GM12864 (cell line): ENCODE data around the gene KIAA0319L.

Experiments
- DNase-seq: peaks from one replicate; pipeline ENCODE4 v3.0.0-alpha.2; 2011; ENCODE audit warnings: low read depth
- H3K4me3 ChIP-seq: 2 replicates; pipeline ENCODE4 v1.5.1; 2011; ENCODE audit warnings: mild to moderate bottlenecking, low read depth, low read length, control low read depth
- TF ChIP-seq, protein P1 (sequence below): IDR thresholded peaks from 2 replicates; pipeline ENCODE4 v1.5.1; 2011; ENCODE audit warnings: low read depth, mild to moderate bottlenecking, moderate library complexity, low read length, control low read depth, inconsistent platforms; ENCODE audit errors: missing control alignments

KIAA0319L gene

DNA sequence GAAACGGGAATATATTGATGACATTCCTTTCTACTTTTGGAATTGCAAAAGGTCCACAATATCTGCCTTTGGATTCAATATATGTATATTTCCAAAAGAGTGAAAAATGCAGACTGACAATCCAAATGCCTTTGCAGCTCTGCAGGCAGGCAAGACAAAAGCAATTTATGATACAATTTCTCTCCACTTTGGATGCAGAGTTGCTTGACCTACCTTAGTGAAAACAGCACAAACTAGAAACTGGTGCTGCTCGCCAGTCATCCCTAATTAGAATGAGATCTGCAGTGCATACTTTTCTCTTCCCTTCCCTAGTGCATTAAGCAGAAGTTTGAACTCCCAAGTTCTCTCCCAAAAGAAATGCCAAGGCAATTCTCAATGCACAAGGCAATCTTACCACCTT is 56.8 kb downstream of the KIAA0319L start:
- DNase-seq: no peak
- TF ChIP-seq, protein P1, sequence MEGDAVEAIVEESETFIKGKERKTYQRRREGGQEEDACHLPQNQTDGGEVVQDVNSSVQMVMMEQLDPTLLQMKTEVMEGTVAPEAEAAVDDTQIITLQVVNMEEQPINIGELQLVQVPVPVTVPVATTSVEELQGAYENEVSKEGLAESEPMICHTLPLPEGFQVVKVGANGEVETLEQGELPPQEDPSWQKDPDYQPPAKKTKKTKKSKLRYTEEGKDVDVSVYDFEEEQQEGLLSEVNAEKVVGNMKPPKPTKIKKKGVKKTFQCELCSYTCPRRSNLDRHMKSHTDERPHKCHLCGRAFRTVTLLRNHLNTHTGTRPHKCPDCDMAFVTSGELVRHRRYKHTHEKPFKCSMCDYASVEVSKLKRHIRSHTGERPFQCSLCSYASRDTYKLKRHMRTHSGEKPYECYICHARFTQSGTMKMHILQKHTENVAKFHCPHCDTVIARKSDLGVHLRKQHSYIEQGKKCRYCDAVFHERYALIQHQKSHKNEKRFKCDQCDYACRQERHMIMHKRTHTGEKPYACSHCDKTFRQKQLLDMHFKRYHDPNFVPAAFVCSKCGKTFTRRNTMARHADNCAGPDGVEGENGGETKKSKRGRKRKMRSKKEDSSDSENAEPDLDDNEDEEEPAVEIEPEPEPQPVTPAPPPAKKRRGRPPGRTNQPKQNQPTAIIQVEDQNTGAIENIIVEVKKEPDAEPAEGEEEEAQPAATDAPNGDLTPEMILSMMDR: no peak
- no peak overlapping the region for H3K4me3 ChIP-seq

DNA sequence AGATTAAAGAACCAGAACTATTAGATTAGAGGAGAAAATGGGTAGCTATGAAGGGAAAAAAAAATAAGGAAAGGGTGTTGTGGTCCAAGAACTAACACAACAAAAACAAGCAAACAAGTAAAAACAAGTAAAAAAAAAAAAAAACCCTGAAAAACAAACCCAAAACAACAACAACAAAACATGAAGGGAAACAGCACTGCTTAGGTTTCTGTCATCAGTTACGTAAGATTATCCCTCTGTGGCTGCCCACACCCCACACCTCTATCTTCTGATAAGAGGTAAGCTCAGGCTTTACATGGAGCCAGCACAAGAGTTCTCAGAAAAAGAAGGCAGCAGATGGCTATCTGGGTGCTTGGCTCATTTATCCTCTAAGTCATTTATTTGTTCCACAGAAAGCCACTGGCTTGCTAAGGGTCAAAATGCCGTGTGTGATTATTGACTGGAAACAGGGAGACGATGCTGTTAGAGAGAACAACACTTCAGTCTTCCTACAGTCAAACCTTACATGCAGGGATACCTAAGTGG is 57.5 kb downstream of the KIAA0319L start:
- no peak overlapping the region for H3K4me3 ChIP-seq
- TF ChIP-seq, protein P1: no peak
- DNase-seq: no peak

DNA sequence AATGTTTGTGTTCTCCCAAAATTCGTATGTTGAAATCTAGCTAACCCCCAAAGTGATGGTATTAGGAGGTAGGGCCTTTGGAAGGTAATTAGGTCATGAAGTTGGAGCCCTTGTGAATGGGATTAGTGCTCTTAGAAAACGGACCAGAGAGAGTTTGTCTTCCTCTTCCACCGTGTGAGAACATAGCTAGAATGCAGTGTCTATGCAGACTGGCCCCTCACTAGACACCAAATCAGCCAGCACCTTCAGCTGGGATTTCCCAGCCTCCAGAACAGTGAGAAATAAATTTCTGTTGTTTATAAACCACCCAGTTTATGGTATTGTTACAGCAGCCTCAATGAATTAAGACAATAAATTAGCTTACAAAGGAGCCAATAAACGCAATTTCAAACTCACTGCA is 58.0 kb downstream of the KIAA0319L start:
- no peak for DNase-seq
- TF ChIP-seq, protein P1: no peak
- no peak overlapping the region for H3K4me3 ChIP-seq

DNA sequence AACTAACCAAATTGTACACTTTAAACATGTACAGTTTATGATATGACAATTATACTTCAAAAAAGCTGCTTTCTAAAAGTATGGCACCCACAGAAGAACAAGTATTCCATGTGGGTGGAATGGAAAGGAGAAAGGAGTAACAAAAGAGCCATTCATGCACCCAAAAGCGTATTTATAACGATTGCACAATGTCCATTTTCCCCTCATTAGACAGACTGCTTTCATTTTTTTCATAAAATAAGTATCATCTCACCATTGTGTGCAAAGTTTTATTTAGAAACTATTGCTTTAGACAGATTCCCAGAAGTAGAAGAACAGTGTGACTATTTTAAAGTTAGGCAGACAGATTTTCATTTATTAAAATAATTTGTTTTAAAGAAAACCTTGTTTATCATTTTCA is 59.6 kb downstream of the KIAA0319L start:
- DNase-seq: no peak

DNA sequence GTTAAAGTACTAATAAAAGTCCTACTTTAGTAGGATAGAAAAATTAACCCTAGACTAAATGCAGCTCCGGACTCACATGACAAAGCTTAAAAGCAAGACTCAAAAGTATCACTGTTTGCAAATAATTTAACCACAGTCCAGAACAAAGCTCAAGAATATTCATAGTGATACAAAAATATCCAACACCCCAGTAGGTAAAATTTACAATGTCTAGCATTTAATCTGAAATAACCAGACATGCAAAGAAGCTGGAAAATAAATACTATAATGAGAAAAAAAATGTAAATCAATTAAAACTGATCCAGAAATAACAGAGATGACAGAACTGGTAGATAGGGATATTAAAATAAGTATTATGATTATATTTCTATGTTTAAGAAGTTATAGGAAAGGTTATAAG is 67.0 kb downstream of the KIAA0319L start:
- no peak for DNase-seq
- no peak overlapping the region for H3K4me3 ChIP-seq
- TF ChIP-seq, protein P1: no peak

More for the DNA sequence above, 59.6 kb downstream of the KIAA0319L start:
- TF ChIP-seq, protein P1: no peak
- no peak overlapping the region for H3K4me3 ChIP-seq

DNA sequence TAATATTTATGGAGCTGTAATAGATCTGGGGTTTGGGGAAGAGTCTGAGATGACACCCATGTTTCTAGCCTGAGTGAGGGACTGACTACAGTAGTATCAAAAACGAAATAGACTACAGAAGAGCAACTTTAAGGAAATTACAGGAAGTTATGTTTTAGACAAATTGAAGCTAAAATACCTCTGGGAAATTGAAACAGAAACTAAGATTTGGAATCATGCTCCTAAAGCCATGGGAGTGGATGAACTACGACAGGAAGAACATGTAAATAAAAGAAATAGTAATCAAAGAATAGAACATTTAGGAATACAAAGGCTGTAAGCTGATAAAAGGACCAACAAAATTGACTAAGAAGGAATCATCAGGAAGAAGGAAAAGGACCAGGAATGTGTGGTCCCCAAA is 68.9 kb downstream of the KIAA0319L start:
- no peak overlapping the region for H3K4me3 ChIP-seq
- no peak for DNase-seq
- TF ChIP-seq, protein P1: no peak

DNA sequence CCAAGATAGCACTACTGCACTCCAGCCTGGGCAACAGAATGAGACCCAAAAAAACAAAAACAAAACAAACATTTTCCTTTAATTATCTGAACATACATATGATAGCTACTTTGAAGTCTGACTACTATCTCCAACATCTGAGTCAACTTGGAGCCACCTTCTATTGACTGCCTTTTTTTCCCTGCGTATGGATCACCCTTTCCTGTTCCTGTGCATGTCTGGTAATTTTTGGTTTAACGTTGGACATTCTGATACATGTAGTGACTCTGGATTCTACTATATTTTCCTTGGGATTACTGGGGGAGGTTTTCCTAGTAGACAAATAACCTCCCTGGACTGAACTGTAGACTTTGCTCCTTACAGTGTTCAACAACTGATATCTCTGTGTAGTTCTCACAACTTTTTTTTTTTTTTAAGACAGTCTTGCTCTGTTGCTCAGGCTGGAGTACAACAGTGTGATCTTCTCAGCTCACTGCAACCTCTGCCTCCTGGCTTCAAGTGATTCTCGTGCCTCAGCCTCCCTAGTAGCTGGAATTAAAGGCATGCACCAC is 70.3 kb downstream of the KIAA0319L start:
- TF ChIP-seq, protein P1: no peak
- H3K4me3 ChIP-seq: no peak overlapping the region
- no peak for DNase-seq
